OCI-LY7 (cell line): ENCODE data around the gene DIP2C. TPM values are rescaled to one million over a fixed set of nuclear protein-coding genes. Genes with fewer than 3 reads are reported as not detected.

Experiments used
- BruUV-seq: library from RNA; stranded (reverse); fragments of 400-500 nt; replicated peaks from 2 replicates; lab custom pipeline; 2021; lab: Mats Ljungman, UMichigan
- CTCF ChIA-PET: fragments of 300-600 bp; sonication (Branson Sonifier 250); formaldehyde crosslinking; loops from one replicate; lab custom pipeline; 2022; ENCODE audit warnings: antibody characterized with exemption; ENCODE audit not compliant: unreplicated experiment; lab: Charles Lee
- POLR2A ChIA-PET: fragments of 300-600 bp; sonication (Branson Sonifier 250); formaldehyde crosslinking; loops from one replicate; lab custom pipeline; 2022; ENCODE audit warnings: antibody characterized with exemption; lab: Charles Lee
- DNase-seq: peaks from one replicate; pipeline ENCODE4 v3.0.0-alpha.2; 2015; ENCODE audit warnings: low spot score
- H2AFZ ChIP-seq: fragments of 200-600 bp; sonication (generic), shearing (Covaris generic); 2 replicates; pipeline ENCODE4 v1.6.1; 2014; ENCODE audit warnings: mild to moderate bottlenecking, antibody characterized with exemption, low read length, moderate library complexity
- H3K27ac ChIP-seq: fragments of 200-600 bp; sonication (generic); 2 replicates; pipeline ENCODE4 v1.5.1; 2014; ENCODE audit warnings: mixed run types, low read depth, mild to moderate bottlenecking, moderate library complexity, low read length, inconsistent platforms; ENCODE audit not compliant: poor library complexity, severe bottlenecking
- H3K36me3 ChIP-seq: fragments of 200-600 bp; sonication (generic); 2 replicates; pipeline ENCODE4 v1.6.1; 2014; ENCODE audit warnings: mild to moderate bottlenecking, antibody characterized with exemption, low read length, moderate library complexity, mixed read lengths; ENCODE audit not compliant: insufficient read depth
- H3K4me1 ChIP-seq: fragments of 200-600 bp; sonication (generic); 2 replicates; pipeline ENCODE4 v1.5.1; 2014; ENCODE audit warnings: mild to moderate bottlenecking, low read length; ENCODE audit not compliant: insufficient read depth, poor library complexity, severe bottlenecking
- H3K4me2 ChIP-seq: fragments of 200-600 bp; sonication (generic); 2 replicates; pipeline ENCODE4 v1.6.1; 2014; ENCODE audit warnings: mild to moderate bottlenecking, low read length
- H3K4me3 ChIP-seq: fragments of 200-600 bp; sonication (generic); 2 replicates; pipeline ENCODE4 v1.5.1; 2014; ENCODE audit warnings: mild to moderate bottlenecking, low read depth, low read length; ENCODE audit not compliant: poor library complexity, severe bottlenecking
- H3K79me2 ChIP-seq: fragments of 200-600 bp; sonication (generic); 2 replicates; pipeline ENCODE4 v1.6.1; 2016; ENCODE audit warnings: low read depth, mild to moderate bottlenecking, low read length, moderate library complexity, mixed read lengths; ENCODE audit not compliant: insufficient read depth
- H3K9me2 ChIP-seq: fragments of 200-600 bp; sonication (generic); 2 replicates; pipeline ENCODE4 v1.6.1; 2016; ENCODE audit warnings: mild to moderate bottlenecking, low read length, mixed read lengths; ENCODE audit not compliant: insufficient read depth
- H3K9me3 ChIP-seq: fragments of 200-600 bp; sonication (generic); 2 replicates; pipeline ENCODE4 v1.6.1; 2014; ENCODE audit warnings: mild to moderate bottlenecking, mixed run types, low read length, mixed read lengths
- H4K20me1 ChIP-seq: fragments of 200-600 bp; sonication (generic); 2 replicates; pipeline ENCODE4 v1.6.1; 2014; ENCODE audit warnings: mild to moderate bottlenecking, antibody characterized with exemption, low read length, moderate library complexity, mixed read lengths; ENCODE audit not compliant: insufficient read depth
- EZH2phosphoT487 ChIP-seq: fragments of 200-600 bp; sonication (generic); IDR thresholded peaks from 2 replicates; pipeline ENCODE4 v1.6.1; 2018; ENCODE audit warnings: low read depth, borderline replicate concordance, mild to moderate bottlenecking, mixed run types, antibody characterized with exemption, low read length, moderate library complexity, mixed read lengths
- intact Hi-C: fragments of 100-400 bp; cut with micrococcal nuclease; formaldehyde crosslinking; loops from one replicate; pipeline ENCODE4 v1.10.0; 2022; ENCODE audit not compliant: unreplicated experiment
- total RNA-seq, 2 experiments: library from RNA; depleted of rRNA in 1 of 2; stranded (reverse); fragments of >200 nt in 1 of 2; shearing (Covaris generic) in 1 of 2; gene quantifications; 2 replicates each; pipeline ENCODE4 v1.2.3, GENCODE V29; 2014 to 2022
- TF ChIP-seq, protein P1 (sequence below): fragments of 200-600 bp; sonication (generic); conservative IDR thresholded peaks from 2 replicates; pipeline ENCODE4 v1.5.1; 2014; ENCODE audit warnings: mild to moderate bottlenecking, antibody characterized with exemption, low read length, moderate library complexity, mixed read lengths

Gene DIP2C
- total RNA-seq, 2 experiments from 2014 or later = 10.9 to 29.5 TPM

DNA sequence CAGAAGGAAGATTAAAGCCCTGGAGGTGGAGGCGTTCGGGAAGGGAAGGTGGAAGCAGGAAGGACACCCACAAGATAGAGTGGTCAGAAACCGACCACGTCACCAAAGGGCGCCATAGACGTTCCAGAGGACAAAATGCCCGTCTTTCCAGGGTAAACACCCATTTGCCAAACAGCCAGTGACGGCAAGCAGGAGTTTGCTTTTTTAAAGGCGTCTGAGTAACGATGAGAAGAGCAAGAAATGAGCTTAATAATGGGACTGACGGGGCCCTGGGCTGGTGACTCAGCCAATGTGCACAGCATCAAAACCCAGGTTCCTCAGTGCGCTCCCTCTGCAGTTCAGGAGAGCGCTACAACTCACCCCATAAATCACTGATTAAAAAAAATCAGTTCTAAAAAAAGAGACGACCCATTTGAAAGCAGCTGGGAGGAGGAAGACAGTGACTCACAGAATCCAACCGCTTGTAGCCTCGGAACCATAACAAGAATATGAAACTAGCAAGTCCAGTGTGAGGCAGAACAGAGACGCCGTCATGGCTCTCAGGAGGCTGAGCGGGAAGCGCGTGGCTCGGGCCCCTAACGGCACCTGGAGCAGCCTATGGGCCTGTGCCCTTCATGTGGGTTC is 5.9 kb downstream of the DIP2C start:
- no peak for DNase-seq
- intact Hi-C loops = no loop called here
- CTCF ChIA-PET = no interaction called here
- Histone ChIP-seq H3K4me1 (peaks cover 4% of the 10 kb centered on the region), H3K4me3 (no peak overlapping the region), H3K4me2 (no peak overlapping the region), H2AFZ (no peak overlapping the region), H3K36me3 (no peaks in the 10 kb centered on the region), H3K79me2 (no peaks in the 10 kb centered on the region), H4K20me1 (no peaks in the 10 kb centered on the region), H3K27ac (no peak overlapping the region), H3K9me2 (no peaks in the 10 kb centered on the region), H3K9me3 (no peaks in the 10 kb centered on the region)
- POLR2A ChIA-PET = no interaction called here
- BruUV-seq = no TSS peak
- TF ChIP-seq EZH2phosphoT487 = no peak
- TF ChIP-seq, protein P1, sequence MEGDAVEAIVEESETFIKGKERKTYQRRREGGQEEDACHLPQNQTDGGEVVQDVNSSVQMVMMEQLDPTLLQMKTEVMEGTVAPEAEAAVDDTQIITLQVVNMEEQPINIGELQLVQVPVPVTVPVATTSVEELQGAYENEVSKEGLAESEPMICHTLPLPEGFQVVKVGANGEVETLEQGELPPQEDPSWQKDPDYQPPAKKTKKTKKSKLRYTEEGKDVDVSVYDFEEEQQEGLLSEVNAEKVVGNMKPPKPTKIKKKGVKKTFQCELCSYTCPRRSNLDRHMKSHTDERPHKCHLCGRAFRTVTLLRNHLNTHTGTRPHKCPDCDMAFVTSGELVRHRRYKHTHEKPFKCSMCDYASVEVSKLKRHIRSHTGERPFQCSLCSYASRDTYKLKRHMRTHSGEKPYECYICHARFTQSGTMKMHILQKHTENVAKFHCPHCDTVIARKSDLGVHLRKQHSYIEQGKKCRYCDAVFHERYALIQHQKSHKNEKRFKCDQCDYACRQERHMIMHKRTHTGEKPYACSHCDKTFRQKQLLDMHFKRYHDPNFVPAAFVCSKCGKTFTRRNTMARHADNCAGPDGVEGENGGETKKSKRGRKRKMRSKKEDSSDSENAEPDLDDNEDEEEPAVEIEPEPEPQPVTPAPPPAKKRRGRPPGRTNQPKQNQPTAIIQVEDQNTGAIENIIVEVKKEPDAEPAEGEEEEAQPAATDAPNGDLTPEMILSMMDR = no peak

DNA sequence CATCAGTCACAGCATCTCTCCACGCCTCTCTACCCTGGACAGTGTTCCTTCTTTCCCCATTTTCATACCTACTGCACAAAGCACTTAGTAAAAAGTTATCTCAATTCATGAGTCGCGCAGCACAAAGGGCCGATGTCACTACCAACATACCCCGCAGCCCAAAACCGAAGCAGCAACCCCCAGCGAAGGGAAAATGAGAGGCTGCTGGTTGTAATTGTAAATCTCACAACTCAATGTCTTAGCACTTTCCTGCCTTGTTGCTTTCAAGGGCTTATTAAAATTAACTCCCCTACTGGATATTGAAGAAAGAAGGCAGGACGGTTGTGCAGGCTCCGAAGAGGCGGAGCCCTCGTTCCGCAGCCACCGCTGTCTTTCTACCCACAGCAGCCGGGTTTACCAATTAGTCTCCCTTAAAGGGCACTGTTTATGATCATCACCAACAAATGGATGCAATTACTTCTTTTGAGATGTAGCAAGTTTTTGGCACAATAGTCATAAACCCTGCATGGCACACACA is 6.5 kb downstream of the DIP2C start:
- Histone ChIP-seq H3K4me3 (no peak overlapping the region), H3K9me3 (no peaks in the 10 kb centered on the region), H4K20me1 (no peaks in the 10 kb centered on the region), H3K9me2 (no peaks in the 10 kb centered on the region), H3K4me2 (no peak overlapping the region), H3K4me1 (peaks cover under 1% of the 10 kb centered on the region), H2AFZ (no peak overlapping the region), H3K36me3 (no peaks in the 10 kb centered on the region), H3K79me2 (no peaks in the 10 kb centered on the region), H3K27ac (no peak overlapping the region)
- ChIA-PET POLR2A (no interaction called here), CTCF (no interaction called here)
- no TSS peak for BruUV-seq
- no peak for TF ChIP-seq EZH2phosphoT487
- TF ChIP-seq, protein P1 = no peak
- intact Hi-C loops = no loop called here
- DNase-seq = no peak

DNA sequence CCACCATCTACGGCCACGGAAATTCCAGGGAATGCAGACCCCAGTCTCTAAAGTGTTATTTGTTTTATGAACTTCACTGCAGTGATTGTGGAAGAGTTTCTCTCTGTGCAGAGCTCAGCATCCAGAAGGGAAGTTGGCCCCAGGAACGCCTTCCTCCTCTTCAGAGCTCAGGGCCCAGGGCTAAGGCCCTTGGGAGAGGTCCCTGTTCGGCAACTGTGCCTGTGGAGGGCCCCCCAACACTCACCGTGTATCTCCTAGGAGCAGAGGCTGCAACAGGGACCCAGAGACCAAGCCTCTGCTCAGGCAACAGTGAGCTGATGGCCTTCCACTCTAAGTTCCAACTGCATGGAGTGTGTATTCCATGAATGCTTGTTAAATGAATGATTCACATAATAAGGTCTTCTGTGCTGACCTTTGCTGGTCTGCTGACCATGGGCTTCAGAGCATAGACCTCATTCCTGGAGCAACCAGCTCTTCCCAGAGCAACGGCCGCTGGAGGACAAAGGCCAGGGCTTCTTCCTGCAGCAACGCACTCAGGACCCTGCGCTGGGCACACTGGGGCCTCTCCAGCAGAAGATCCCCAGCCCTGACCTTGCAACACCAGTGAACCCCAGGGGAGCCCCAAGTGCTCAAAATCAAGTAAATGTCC is 7.7 kb downstream of the DIP2C start:
- Histone ChIP-seq H3K4me1 (no peaks in the 10 kb centered on the region), H3K79me2 (no peaks in the 10 kb centered on the region), H4K20me1 (no peaks in the 10 kb centered on the region), H3K27ac (no peak overlapping the region), H3K4me3 (no peak overlapping the region), H2AFZ (no peak overlapping the region), H3K36me3 (no peaks in the 10 kb centered on the region), H3K9me2 (no peaks in the 10 kb centered on the region), H3K9me3 (no peaks in the 10 kb centered on the region), H3K4me2 (no peak overlapping the region)
- intact Hi-C loops = no loop called here
- no TSS peak for BruUV-seq
- POLR2A ChIA-PET = no interaction called here
- no peak for DNase-seq
- no peak for TF ChIP-seq EZH2phosphoT487
- TF ChIP-seq, protein P1 = no peak
- CTCF ChIA-PET = no interaction called here
